ENCODE measurements around the gene MLIP.

- TF ChIP-seq CTCF (IDR thresholded peaks at IDR 0.05; ENCODE audit: low read depth, low read length) (no peak), EZH2phosphoT487 (IDR thresholded peaks at IDR 0.05; ENCODE audit: low read depth) (no peak)
These were observed 7.7 kb upstream of the MLIP start for GRCh38 chr6:54103497-54103896.
